Measurements from ENCODE around the gene SMAP1.

SMAP1 gene

GRCh38 chr6:70900047-70900446, 232.4 kb downstream of the SMAP1 start:
- Histone ChIP-seq H3K36me3 (ENCODE audit: low read depth) (no peaks in the 10 kb centered on the region), H3K27ac (ENCODE audit: poor library complexity, severe bottlenecking) (no peak overlapping the region), H3K27me3 (ENCODE audit: insufficient read depth, poor library complexity, severe bottlenecking) (peaks cover 3% of the 10 kb centered on the region), H3K4me3 (ENCODE audit: severe bottlenecking) (no peak overlapping the region), H3K9me3 (ENCODE audit: severe bottlenecking) (no peaks in the 10 kb centered on the region), H3K4me1 (ENCODE audit: insufficient read depth, poor library complexity, severe bottlenecking) (no peaks in the 10 kb centered on the region)
- no peak for DNase-seq (ENCODE audit: low spot score)
- ATAC-seq (ENCODE audit: low read depth) = no peak
- no peak for TF ChIP-seq CTCF (IDR thresholded peaks at IDR 0.05; ENCODE audit: poor library complexity, severe bottlenecking)

GRCh38 chr6:70901324-70901723, 233.6 kb downstream of the SMAP1 start:
- Histone ChIP-seq H3K4me3 (ENCODE audit: severe bottlenecking) (no peak overlapping the region), H3K9me3 (ENCODE audit: severe bottlenecking) (no peaks in the 10 kb centered on the region), H3K27ac (ENCODE audit: poor library complexity, severe bottlenecking) (no peak overlapping the region), H3K27me3 (ENCODE audit: insufficient read depth, poor library complexity, severe bottlenecking) (peaks cover 3% of the 10 kb centered on the region), H3K4me1 (ENCODE audit: insufficient read depth, poor library complexity, severe bottlenecking) (no peaks in the 10 kb centered on the region), H3K36me3 (ENCODE audit: low read depth) (no peaks in the 10 kb centered on the region)
- DNase-seq (ENCODE audit: low spot score) = no peak
- TF ChIP-seq CTCF (IDR thresholded peaks at IDR 0.05; ENCODE audit: poor library complexity, severe bottlenecking) = no peak
- ATAC-seq (ENCODE audit: low read depth) = no peak

- no peak for ATAC-seq (ENCODE audit: low read depth)
- Histone ChIP-seq H3K36me3 (ENCODE audit: low read depth) (no peaks in the 10 kb centered on the region), H3K4me3 (ENCODE audit: severe bottlenecking) (no peak overlapping the region), H3K9me3 (ENCODE audit: severe bottlenecking) (no peaks in the 10 kb centered on the region), H3K27me3 (ENCODE audit: insufficient read depth, poor library complexity, severe bottlenecking) (no peaks in the 10 kb centered on the region), H3K27ac (ENCODE audit: poor library complexity, severe bottlenecking) (no peak overlapping the region), H3K4me1 (ENCODE audit: insufficient read depth, poor library complexity, severe bottlenecking) (no peaks in the 10 kb centered on the region)
- TF ChIP-seq CTCF (IDR thresholded peaks at IDR 0.05; ENCODE audit: poor library complexity, severe bottlenecking) = no peak
- DNase-seq (ENCODE audit: low spot score) = no peak
These were observed 236.2 kb downstream of the SMAP1 start for GRCh38 chr6:70903665-70904452.

- H3K27ac ChIP-seq (ENCODE audit: poor library complexity, severe bottlenecking) = no peak overlapping the region
- H3K4me3 ChIP-seq (ENCODE audit: severe bottlenecking) = no peak overlapping the region
- H3K27me3 ChIP-seq (ENCODE audit: insufficient read depth, poor library complexity, severe bottlenecking) = no peaks in the 10 kb centered on the region
- H3K36me3 ChIP-seq (ENCODE audit: low read depth) = no peaks in the 10 kb centered on the region
- ATAC-seq (ENCODE audit: low read depth) (no peak), DNase-seq (ENCODE audit: low spot score) (no peak)
- no peaks in the 10 kb centered on the region for H3K4me1 ChIP-seq (ENCODE audit: insufficient read depth, poor library complexity, severe bottlenecking)
- TF ChIP-seq CTCF (IDR thresholded peaks at IDR 0.05; ENCODE audit: poor library complexity, severe bottlenecking) = no peak
- no peaks in the 10 kb centered on the region for H3K9me3 ChIP-seq (ENCODE audit: severe bottlenecking)
These were observed 238.1 kb downstream of the SMAP1 start for GRCh38 chr6:70905742-70906141.
